ENCODE measurements around the gene FLVCR2. TPM values are rescaled to one million over a fixed set of nuclear protein-coding genes. Genes with fewer than 3 reads are reported as not detected.

Gene FLVCR2
- total and polyA plus RNA-seq, 2 experiments from 2014 or later, result 1.8 to 1.9 TPM

- no peaks in the 10 kb centered on the region for H3K9me3 ChIP-seq (ENCODE audit: low read depth)
- H3K4me1 ChIP-seq (ENCODE audit: low read depth), result no peaks in the 10 kb centered on the region
- no peak for TF ChIP-seq CTCF (IDR thresholded peaks at IDR 0.05; ENCODE audit: low read depth, low read length)
- no peak overlapping the region for H3K27ac ChIP-seq
- H3K4me3 ChIP-seq, result no peak overlapping the region
- no peaks in the 10 kb centered on the region for H3K27me3 ChIP-seq
- no peaks in the 10 kb centered on the region for H3K36me3 ChIP-seq
- no peak for DNase-seq (ENCODE audit: low read depth in 1 of 2, low spot score in 1 of 2)
Observed at GRCh38 chr14:75615200-75615599, 36.8 kb downstream of the FLVCR2 start.

GRCh38 chr14:75619548-75619947 lies 41.1 kb downstream of the FLVCR2 start:
- no peaks in the 10 kb centered on the region for H3K36me3 ChIP-seq
- H3K27ac ChIP-seq, result no peak overlapping the region
- H3K9me3 ChIP-seq (ENCODE audit: low read depth), result no peaks in the 10 kb centered on the region
- no peak for DNase-seq (ENCODE audit: low read depth in 1 of 2, low spot score in 1 of 2)
- no peaks in the 10 kb centered on the region for H3K27me3 ChIP-seq
- no peak for TF ChIP-seq CTCF (IDR thresholded peaks at IDR 0.05; ENCODE audit: low read depth, low read length)
- no peaks in the 10 kb centered on the region for H3K4me1 ChIP-seq (ENCODE audit: low read depth)
- H3K4me3 ChIP-seq, result no peak overlapping the region

- H3K9me3 ChIP-seq (ENCODE audit: low read depth), result no peaks in the 10 kb centered on the region
- no peak for DNase-seq (ENCODE audit: low read depth in 1 of 2, low spot score in 1 of 2)
- no peaks in the 10 kb centered on the region for H3K4me1 ChIP-seq (ENCODE audit: low read depth)
- H3K4me3 ChIP-seq, result no peak overlapping the region
- H3K27ac ChIP-seq, result no peak overlapping the region
- no peak for TF ChIP-seq CTCF (IDR thresholded peaks at IDR 0.05; ENCODE audit: low read depth, low read length)
- H3K27me3 ChIP-seq, result no peaks in the 10 kb centered on the region
- no peaks in the 10 kb centered on the region for H3K36me3 ChIP-seq
Observed at GRCh38 chr14:75625034-75625433, 46.6 kb downstream of the FLVCR2 start.

- Histone ChIP-seq H3K27me3 (no peaks in the 10 kb centered on the region), H3K9me3 (ENCODE audit: low read depth) (no peaks in the 10 kb centered on the region), H3K27ac (no peak overlapping the region), H3K4me3 (no peak overlapping the region), H3K4me1 (ENCODE audit: low read depth) (no peaks in the 10 kb centered on the region), H3K36me3 (no peaks in the 10 kb centered on the region)
- no peak for TF ChIP-seq CTCF (IDR thresholded peaks at IDR 0.05; ENCODE audit: low read depth, low read length)
- no peak for DNase-seq (ENCODE audit: low read depth in 1 of 2, low spot score in 1 of 2)
Observed at GRCh38 chr14:75626396-75626795, 48.0 kb downstream of the FLVCR2 start.

- TF ChIP-seq CTCF (IDR thresholded peaks at IDR 0.05; ENCODE audit: low read depth, low read length), result no peak
- Histone ChIP-seq H3K36me3 (no peaks in the 10 kb centered on the region), H3K27ac (no peak overlapping the region), H3K9me3 (ENCODE audit: low read depth) (no peaks in the 10 kb centered on the region), H3K4me1 (ENCODE audit: low read depth) (no peaks in the 10 kb centered on the region), H3K4me3 (no peak overlapping the region), H3K27me3 (no peaks in the 10 kb centered on the region)
- no peak for DNase-seq (ENCODE audit: low read depth in 1 of 2, low spot score in 1 of 2)
Observed at GRCh38 chr14:75626863-75627262, 48.4 kb downstream of the FLVCR2 start.

GRCh38 chr14:75627406-75627805 lies 49.0 kb downstream of the FLVCR2 start:
- no peak for TF ChIP-seq CTCF (IDR thresholded peaks at IDR 0.05; ENCODE audit: low read depth, low read length)
- Histone ChIP-seq H3K4me1 (ENCODE audit: low read depth) (no peaks in the 10 kb centered on the region), H3K4me3 (no peak overlapping the region), H3K9me3 (ENCODE audit: low read depth) (no peaks in the 10 kb centered on the region), H3K36me3 (no peaks in the 10 kb centered on the region), H3K27ac (no peak overlapping the region), H3K27me3 (no peaks in the 10 kb centered on the region)
- no peak for DNase-seq (ENCODE audit: low read depth in 1 of 2, low spot score in 1 of 2)

All from cardiac muscle cell (in vitro differentiated cells and primary cell).